ENCODE data around the gene DAW1. TPM values are rescaled to one million over a fixed set of nuclear protein-coding genes. Genes with fewer than 3 reads are reported as not detected.

DAW1 gene
- total RNA-seq, 1 experiment from 2014 or later, result 1.5 TPM

DNA sequence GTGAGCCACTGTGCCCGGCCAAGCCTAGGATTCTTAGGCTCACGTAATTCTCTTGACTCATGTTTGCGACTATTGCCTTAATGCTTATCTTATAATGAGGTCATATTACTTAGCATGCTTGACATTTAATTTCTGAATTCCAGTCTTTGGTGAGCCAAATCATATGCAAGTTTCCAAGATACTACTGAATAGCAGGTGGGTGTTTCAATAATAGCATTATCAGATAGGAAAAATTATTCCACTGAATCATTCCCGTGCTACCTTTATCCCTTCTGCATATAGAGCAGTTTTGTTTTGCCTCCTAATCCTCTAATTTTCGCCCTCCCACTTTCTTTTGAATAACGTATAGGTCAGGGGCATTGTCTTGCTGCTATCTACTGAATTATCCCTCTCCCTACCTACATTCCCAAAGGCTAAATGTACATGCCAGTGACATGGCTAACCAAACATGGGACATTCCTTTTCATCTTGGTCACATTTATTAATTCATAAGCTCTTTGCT is 4.9 kb downstream of the DAW1 start:
- Histone ChIP-seq H3K4me1 (ENCODE audit: insufficient read depth, low read length) (peaks cover 53% of the 10 kb centered on the region), H3K79me2 (ENCODE audit: low read length) (no peaks in the 10 kb centered on the region), H3K27me3 (ENCODE audit: low read length) (no peaks in the 10 kb centered on the region), H3K27ac (ENCODE audit: low read length) (peak overlapping the region; percentile 75), H3K9me3 (ENCODE audit: low read length) (no peaks in the 10 kb centered on the region), H3K9me2 (replicated peaks; ENCODE audit: low read length) (no peaks in the 10 kb centered on the region), H4K20me1 (ENCODE audit: low read length) (no peaks in the 10 kb centered on the region), H3K4me3 (ENCODE audit: low read length) (no peak overlapping the region), H3K36me3 (ENCODE audit: low read depth, low read length) (no peaks in the 10 kb centered on the region), H3K4me2 (ENCODE audit: low read length) (peak overlapping the region; percentile 56), H3K9ac (ENCODE audit: low read length) (0 out of 2 replicates have a peak overlapping the region, but pooled peaks have one; percentile 3), H2AFZ (ENCODE audit: low read length) (no peak overlapping the region), H3F3A (ENCODE audit: low read length, unreplicated experiment) (no peaks in the 10 kb centered on the region)
- ATAC-seq, result peak; percentile 68
- no TSS peak for BruUV-seq (replicated peaks)
- ChIA-PET CTCF (interaction anchor here (0.8 kb wide), 1 partner anchor 219 kb away, joined by 3 read pairs; no protein-coding TSS in a partner anchor), POLR2A (ENCODE audit: unreplicated experiment) (interaction anchor here (0.5 kb wide), 1 partner anchor 1689 kb away, joined by 4 read pairs; no protein-coding TSS in a partner anchor)
- DNase-seq, result peak; percentile 83
- TF ChIP-seq EZH2 (IDR thresholded peaks at IDR 0.05; ENCODE audit: low read length, unreplicated experiment) (no peak), EZH2phosphoT487 (IDR thresholded peaks at IDR 0.05; ENCODE audit: borderline replicate concordance, low read length) (no peak)
- TF ChIP-seq, protein P1, sequence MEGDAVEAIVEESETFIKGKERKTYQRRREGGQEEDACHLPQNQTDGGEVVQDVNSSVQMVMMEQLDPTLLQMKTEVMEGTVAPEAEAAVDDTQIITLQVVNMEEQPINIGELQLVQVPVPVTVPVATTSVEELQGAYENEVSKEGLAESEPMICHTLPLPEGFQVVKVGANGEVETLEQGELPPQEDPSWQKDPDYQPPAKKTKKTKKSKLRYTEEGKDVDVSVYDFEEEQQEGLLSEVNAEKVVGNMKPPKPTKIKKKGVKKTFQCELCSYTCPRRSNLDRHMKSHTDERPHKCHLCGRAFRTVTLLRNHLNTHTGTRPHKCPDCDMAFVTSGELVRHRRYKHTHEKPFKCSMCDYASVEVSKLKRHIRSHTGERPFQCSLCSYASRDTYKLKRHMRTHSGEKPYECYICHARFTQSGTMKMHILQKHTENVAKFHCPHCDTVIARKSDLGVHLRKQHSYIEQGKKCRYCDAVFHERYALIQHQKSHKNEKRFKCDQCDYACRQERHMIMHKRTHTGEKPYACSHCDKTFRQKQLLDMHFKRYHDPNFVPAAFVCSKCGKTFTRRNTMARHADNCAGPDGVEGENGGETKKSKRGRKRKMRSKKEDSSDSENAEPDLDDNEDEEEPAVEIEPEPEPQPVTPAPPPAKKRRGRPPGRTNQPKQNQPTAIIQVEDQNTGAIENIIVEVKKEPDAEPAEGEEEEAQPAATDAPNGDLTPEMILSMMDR (conservative IDR thresholded peaks at IDR 0.05; ENCODE audit: low read depth, low read length), result no peak
- intact Hi-C loops (cut with micrococcal nuclease), result loop anchor here (2.0 to 10.0 kb wide), 3 partner anchors 14 to 472 kb away; partner anchors contain the start of gene AGFG1

GRCh38 chr2:227877421-227878310 is 6.2 kb downstream of the DAW1 start:
- POLR2A ChIA-PET (ENCODE audit: unreplicated experiment), result no interaction called here
- CTCF ChIA-PET, result interaction anchor here (0.8 kb wide), 1 partner anchor 220 kb away, joined by 3 read pairs; no protein-coding TSS in a partner anchor
- H3K4me3 ChIP-seq (ENCODE audit: low read length), result no peak overlapping the region
- intact Hi-C loops (cut with micrococcal nuclease), result loop anchor here (2.0 to 10.0 kb wide), 4 partner anchors 15 to 473 kb away; partner anchors contain the start of gene AGFG1
- TF ChIP-seq EZH2 (IDR thresholded peaks at IDR 0.05; ENCODE audit: low read length, unreplicated experiment), result no peak
- TF ChIP-seq EZH2phosphoT487 (IDR thresholded peaks at IDR 0.05; ENCODE audit: borderline replicate concordance, low read length), result no peak
- TF ChIP-seq, protein P1 (conservative IDR thresholded peaks at IDR 0.05; ENCODE audit: low read depth, low read length), result no peak
- no peaks in the 10 kb centered on the region for H3K9me3 ChIP-seq (ENCODE audit: low read length)
- no peaks in the 10 kb centered on the region for H3K79me2 ChIP-seq (ENCODE audit: low read length)
- no peaks in the 10 kb centered on the region for H3F3A ChIP-seq (ENCODE audit: low read length, unreplicated experiment)
- H3K27me3 ChIP-seq (ENCODE audit: low read length), result no peaks in the 10 kb centered on the region
- peak overlapping the region; percentile 56 for H3K4me2 ChIP-seq (ENCODE audit: low read length)
- H4K20me1 ChIP-seq (ENCODE audit: low read length), result no peaks in the 10 kb centered on the region
- H3K4me1 ChIP-seq (ENCODE audit: insufficient read depth, low read length), result peaks cover 53% of the 10 kb centered on the region
- H2AFZ ChIP-seq (ENCODE audit: low read length), result peak overlapping the region; percentile 54
- DNase-seq (peak; percentile 29), ATAC-seq (peak; percentile 55)
- no peaks in the 10 kb centered on the region for H3K36me3 ChIP-seq (ENCODE audit: low read depth, low read length)
- H3K9ac ChIP-seq (ENCODE audit: low read length), result no peak overlapping the region
- H3K9me2 ChIP-seq (replicated peaks; ENCODE audit: low read length), result no peaks in the 10 kb centered on the region
- no TSS peak for BruUV-seq (replicated peaks)
- peak overlapping the region; percentile 75 for H3K27ac ChIP-seq (ENCODE audit: low read length)

Measured in PC-3 (cell line).